Spleen (tissue), 3 donors: ENCODE measurements around the gene ZNF91.

ENCODE experiments used
- POLR2A ChIP-seq, 3 donors: fragments of 450-650 bp; IDR thresholded peaks; one replicate each; pipeline ENCODE4 v1.5.1; 2017; ENCODE audit warnings: antibody characterized with exemption in 3 of 3, mild to moderate bottlenecking in 1 of 3
- POLR2AphosphoS5 ChIP-seq, 3 donors: sonication (generic); formaldehyde crosslinking; IDR thresholded peaks; one replicate each; pipeline ENCODE4 v1.5.1; 2017; ENCODE audit warnings: antibody characterized with exemption in 3 of 3

DNA sequence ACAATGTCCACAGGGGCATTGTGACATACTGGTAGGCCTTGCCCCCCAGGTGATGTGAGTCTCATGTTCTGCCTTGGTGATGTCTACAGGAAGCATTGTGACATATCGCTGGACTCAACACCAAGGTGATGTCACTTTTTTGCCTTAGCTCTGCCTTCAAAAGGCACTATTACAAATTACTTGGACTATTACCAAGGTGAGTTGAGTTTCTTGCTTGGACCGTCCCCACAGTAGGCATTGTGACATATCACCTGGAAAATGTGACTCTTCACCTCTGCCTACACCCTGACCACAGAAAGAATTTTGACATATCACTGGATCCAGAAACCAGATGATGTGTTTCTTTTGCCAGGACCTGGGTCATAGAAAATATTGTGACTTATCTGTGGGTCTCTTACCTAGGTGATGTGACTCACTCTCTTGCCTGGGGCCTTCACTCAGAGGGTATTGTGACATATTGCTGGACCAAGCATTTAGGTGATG is 84.5 kb downstream of the ZNF91 start:
- no peak for TF ChIP-seq POLR2A (IDR thresholded peaks at IDR 0.05)
- no peak for TF ChIP-seq POLR2AphosphoS5 (IDR thresholded peaks at IDR 0.05)
